Stimulated activated CD4-positive, alpha-beta T cell treated with anti-CD3 and anti-CD28 coated beads, Interleukin-1b, Interleukin-23, amount 100 ng/mL, for 24 hours (primary cell): ENCODE measurements around the gene MSH2.

Experiments used
- DNase-seq, 4 experiments: peaks; one replicate each; pipeline ENCODE4 v3.0.0-alpha.2; 2020; ENCODE audit warnings: low read depth in 4 of 4, low spot score in 1 of 4

Gene MSH2

DNA sequence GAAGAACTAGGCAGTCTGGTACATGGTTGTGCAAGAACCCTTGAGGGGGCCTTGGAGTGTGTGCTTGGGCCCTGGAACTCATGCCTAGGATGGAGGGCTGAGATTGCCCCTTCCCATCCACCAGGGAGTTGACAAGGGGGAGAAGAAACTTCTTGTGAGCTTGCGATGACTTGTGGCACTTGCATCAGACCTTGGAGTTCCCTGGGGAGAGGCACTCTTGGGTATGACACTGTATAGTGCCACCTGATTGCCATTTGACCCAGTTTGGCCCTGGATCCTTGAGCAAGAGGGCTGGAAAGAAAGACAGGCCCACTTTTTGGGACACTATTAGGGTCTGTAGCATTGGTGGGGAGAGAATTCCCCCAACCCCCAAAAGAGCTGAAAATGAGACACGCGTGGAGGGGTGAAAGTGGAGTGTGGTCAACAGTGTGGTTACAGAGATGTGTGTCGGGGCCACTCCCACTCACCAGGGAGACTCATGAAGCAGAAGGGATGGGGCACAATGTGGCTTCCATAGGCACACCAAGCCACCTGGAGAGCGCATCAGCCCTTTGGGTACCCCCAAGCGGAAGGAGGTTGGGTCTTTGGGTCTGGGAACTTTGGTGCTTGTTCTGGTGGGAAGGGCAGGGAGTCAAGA lies 101.3 kb downstream of the MSH2 start:
- DNase-seq, result no peak

DNA sequence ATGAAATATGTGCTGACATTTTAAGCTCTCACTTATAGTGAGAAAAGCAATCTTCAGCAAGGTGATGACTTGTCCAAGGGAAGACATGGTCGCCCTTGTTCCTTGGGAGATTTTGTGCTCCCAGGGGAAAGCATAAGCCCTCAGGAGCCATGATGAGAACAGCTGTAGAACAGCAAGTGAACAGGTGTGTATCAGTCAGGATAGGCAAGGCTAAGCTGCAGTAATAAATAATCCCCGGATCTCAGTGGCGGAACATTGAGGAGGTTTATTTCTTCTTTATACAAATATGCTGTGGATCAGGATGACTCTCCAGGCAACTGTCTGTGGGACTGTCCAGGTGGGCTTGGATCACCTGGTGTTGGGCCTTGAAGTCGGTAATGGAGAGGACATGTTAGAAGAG lies 103.1 kb downstream of the MSH2 start:
- no peak for DNase-seq

GRCh38 chr2:47506436-47506835 lies 103.5 kb downstream of the MSH2 start:
- DNase-seq, result no peak

GRCh38 chr2:47508080-47508479 lies 105.1 kb downstream of the MSH2 start:
- no peak for DNase-seq

- DNase-seq, result no peak
Measured at GRCh38 chr2:47508641-47509040, 105.7 kb downstream of the MSH2 start.

DNA sequence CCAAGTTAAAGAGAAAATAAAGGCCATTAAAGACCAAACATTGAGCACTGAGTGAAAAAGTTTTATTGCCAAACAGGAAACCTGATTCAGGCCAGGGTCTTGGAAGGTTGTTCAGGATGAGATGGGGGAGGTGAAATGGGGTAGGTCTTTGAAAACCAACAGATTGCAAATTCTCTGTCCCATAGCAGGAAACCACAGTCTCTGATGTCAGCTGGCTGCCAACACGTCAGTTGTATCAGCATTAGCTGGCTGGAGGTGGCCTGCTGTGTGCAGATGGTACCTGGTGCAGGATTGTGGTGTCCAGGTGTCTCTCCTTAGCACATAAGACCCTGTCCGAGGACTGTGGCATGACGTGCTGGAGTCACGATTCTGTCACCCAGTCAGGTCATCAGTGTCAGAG lies 106.3 kb downstream of the MSH2 start:
- DNase-seq, result no peak

DNA sequence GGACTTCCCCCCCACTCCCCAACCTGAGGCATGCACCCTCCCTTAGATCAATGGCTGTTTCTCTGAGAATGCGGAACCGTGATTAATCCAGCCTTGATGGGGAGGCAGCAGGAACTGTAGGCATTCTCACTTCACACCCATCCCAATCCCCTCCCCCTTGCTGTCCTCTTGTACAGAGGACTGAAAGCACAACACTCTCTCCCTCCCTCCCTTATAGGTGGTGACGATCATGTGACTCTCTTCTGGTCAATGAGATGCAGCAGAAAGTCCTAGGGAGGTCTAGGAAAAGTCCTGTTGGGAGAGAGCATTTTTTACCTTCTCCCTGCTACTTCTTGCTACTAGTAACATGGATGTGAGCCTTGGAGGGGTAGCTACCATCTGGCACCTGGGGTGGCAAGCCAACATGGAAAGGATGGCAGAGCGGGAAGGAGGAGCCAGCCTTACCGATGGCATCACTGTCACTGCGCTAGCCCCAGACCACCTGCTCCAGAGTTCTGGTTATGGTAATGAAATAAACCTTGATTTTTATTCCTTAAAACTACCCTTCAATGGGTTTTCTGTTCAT lies 106.9 kb downstream of the MSH2 start:
- DNase-seq, result no peak

GRCh38 chr2:47510745-47511144 lies 107.8 kb downstream of the MSH2 start:
- no peak for DNase-seq

DNA sequence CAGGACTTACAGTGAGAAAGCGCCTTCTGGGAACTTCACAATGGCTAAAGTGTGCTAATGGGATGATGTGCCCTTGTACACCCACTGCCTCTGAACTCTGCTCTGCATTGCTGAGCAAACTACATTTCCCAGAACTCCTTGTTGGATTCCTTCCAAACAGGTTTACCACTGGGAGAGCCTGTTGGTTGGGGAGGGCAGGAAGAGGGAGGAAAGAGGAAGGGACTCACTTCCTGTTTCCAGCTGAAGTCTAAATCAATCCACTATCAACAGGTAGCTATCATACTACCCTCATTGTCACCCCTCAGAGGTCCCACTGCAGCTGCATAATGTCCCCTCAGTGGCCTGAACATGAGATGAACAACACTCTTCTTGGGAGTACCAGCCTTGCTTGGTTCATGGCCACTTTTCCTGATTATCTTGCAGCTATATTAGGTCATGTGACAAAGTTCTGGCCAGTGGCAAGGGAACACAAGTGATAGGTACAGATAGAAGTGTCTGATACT lies 109.7 kb downstream of the MSH2 start:
- DNase-seq, result no peak

GRCh38 chr2:47513981-47514520 lies 111.1 kb downstream of the MSH2 start:
- no peak for DNase-seq

GRCh38 chr2:47516360-47517104 lies 113.6 kb downstream of the MSH2 start:
- DNase-seq, result no peak

DNA sequence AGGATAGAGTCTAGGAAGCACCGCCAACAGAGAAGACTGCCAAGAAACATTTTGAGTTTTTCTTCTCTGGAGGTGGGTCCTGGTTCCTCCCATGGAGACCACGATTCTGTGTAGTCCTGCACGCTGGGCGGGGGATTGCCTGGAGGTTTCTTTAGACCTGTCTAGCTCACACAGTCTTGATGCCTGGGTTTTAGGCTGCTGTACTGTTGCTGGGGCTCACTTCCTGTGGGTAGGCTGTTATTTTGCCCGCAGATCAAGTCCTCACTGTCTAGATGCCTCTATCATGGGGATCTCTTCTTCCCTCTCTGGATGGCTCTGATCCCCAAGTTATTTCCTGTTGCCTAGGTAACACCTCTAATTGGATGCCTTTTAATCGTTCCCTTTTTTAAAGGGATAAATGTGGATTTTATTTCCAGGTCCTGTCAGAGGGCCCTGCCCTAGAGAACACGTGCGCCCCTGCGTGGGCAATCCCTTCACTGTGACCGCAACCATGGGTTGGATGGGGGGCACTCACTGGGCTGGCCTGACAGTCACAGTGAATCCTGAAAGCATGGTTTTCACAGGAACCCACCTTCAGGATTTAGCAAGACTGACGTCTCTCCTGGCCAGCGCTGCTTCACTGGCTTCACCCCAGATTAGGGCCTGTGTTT lies 115.7 kb downstream of the MSH2 start:
- DNase-seq, result no peak

GRCh38 chr2:47519147-47519537 lies 116.2 kb downstream of the MSH2 start:
- DNase-seq, result no peak

DNA sequence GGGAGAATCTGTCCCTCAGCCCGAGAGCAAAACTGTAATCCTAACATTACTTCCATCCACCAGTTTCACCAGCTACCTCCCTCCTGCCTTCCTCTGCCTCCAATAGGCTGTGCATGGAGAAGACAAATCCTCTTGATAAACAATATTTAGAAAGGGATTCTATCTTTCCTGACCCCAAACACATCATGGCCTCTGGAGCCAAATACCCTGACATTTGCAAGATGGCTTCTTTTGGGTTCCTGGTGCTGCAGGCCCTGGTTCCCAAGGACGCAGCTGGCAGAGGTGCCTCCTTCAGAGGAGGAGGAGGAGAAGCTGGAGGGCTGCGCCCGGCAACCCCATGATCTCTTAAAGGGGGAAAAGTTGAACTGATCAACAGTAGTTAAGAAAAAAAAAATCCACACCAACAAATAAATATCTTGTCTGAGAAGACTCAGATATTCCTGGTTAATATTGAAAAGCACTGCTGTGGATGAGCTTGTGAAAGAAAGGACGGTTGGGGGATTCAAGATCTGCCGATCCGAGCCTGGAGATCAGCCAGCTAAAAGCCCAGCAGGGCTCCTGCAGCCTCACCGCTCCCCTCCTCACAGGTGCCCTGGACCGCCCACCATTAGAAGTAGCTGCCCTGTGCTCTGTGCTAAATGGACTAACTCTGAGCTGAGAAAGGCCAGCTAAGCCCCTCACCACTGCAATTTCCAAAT lies 116.8 kb downstream of the MSH2 start:
- DNase-seq, result no peak

- DNase-seq, result no peak
Measured at GRCh38 chr2:47520302-47520630, 117.3 kb downstream of the MSH2 start.

DNA sequence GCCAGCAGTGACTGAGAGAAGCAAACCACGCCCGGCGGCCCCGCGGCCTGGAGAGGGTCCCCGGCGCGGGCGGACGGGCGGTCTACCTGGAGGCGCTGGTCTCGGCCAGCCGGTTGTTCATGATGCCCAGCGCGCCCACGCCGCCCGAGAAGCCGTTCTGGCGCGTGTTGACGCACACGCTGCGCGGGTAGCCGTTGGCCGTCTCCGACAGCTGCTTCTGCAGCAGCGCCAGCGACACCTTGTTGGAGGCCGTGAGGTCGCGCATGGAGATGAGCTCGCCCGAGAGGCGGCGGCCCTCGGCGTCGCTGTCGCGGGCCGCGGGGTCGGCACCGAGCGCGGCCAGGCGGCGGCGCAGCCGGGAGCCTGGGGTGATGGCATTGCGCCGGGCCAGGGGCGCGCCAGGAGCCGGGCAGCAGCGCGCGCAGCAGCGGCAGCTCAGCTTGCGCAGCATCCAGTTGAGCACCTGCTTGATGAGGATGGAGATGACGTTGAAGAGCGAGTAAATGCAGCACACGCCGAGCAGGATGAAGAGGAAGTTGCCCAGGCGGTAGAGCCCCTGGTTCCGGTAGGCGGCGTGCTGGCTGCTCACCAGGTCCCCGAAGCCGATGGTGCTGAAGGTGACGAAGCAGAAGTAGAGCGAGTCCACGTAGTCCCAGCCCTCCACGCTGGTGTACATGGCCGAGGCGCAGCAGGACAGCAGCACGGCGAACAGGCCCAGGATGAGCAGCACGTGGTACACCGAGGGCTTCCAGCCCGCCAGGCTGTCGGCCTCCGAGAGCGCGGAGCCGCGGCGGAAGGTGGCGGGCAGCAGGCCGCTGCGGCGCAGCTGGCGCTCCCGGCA lies 118.1 kb downstream of the MSH2 start:
- peak in 3 of 4 experiments; percentile 40 to 61 (median 60) for DNase-seq

DNA sequence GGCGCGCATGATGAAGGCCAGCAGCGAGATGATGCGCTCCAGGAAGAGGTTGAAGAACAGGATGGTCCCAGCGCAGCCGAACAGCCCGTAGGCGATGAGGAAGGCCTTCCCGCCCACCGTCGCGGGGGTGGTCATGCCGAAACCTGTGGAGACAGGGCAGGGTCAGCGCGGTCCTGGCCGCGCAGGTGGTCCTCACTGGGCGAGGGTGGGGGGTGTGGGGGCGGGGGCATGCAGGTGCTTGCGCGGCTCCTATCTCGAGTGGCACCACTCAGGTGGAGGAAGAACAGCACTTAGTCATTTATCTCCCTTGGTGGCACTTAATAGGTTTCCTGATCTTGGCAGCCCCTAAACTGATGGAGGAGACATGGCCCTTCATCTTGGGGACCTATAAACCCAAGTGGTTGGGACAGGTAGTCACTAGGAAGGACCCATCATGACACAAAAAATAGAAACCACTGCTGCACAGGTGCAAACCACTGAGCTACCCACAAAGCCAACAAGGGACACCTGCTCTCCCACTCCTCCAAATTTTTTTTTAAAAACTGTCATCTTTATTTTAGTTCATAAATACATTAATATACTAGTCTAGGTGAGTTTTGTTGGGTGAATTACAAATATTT lies 118.8 kb downstream of the MSH2 start:
- no peak for DNase-seq

DNA sequence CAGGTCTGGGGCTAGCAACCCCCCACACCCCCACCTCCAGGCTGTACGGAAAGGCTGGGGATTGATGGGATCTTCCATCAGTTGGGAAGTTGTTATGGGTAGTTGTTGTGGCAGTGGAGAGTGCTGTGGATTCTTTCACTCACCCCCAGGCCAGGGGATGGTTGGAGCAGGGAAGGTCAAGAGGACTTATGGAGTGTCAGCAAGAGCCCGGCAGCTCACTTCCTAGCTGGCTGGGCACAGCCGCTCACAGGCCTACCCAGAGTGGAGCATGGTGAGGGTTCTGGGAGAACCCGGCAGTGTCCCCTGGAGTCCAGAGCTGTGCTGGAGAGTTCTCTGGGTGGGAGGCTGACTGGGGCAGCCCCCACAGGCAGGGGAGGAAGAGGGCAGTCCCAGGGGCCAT lies 122.2 kb downstream of the MSH2 start:
- DNase-seq, result no peak

DNA sequence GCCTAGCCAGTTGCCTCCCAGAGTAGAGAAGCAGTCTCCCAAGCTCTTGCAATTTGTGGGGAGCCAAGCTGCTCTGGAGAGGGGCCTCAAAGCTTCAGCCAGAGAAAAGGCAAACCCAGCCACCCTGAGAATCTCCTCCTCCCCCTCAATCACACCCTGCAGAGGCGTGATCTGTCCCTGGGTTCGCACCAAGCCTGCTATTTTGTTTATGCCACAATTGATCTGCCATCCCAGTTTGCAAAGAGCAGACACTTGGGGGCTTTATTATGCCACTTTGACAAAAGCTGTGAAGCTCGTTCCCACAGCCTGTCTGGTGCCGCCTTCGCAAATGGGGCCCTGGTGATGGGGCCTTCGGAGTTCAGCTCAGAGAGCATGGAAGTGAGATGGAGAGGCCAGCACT lies 125.5 kb downstream of the MSH2 start:
- DNase-seq, result no peak

DNA sequence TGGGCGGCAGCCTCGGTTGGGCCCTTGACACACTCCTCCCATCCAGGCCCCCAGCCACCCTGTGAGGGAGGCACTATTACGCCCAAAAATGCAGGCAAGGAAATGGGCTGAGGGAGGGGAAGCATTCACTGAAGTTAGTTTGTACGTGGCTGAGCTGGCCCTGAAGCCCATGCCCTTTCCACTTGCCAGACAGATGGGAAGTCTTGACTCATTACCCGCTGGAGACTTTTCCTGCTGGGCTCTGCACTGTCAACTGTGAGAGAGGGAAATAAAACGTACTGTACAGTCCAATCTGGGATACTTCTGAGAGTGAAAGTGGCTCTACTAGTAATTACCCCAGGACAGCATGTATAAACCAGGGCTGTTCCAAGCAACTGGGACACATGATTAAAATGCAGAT lies 125.9 kb downstream of the MSH2 start:
- DNase-seq, result no peak
